ENCODE data around the gene RASEF.
"Not testable (repeated sequence)": the region's sequence is repeated elsewhere in the genome, so short reads cannot be mapped to it uniquely, and the experiment has no call there.

RASEF gene

GRCh38 chr9:82939451-82939850 lies 123.5 kb downstream of the RASEF start:
- Histone ChIP-seq H3K4me3 (ENCODE audit: low read length, poor library complexity, severe bottlenecking) (no peak overlapping the region), H3K79me2 (ENCODE audit: insufficient read depth, low read length) (no peaks in the 10 kb centered on the region), H3K9me2 (replicated peaks; ENCODE audit: low read depth, low read length) (no peaks in the 10 kb centered on the region), H3K27me3 (ENCODE audit: insufficient read depth, low read length, poor library complexity, severe bottlenecking) (no peaks in the 10 kb centered on the region), H3F3A (ENCODE audit: low read depth) (no peaks in the 10 kb centered on the region), H3K4me1 (ENCODE audit: insufficient read depth, low read length, poor library complexity, severe bottlenecking) (peaks cover 38% of the 10 kb centered on the region), H4K20me1 (ENCODE audit: insufficient read depth, low read length, poor library complexity, severe bottlenecking) (no peaks in the 10 kb centered on the region), H3K36me3 (ENCODE audit: insufficient read depth, low read length) (no peaks in the 10 kb centered on the region), H3K9me3 (ENCODE audit: insufficient read depth, low read depth, low read length) (no peaks in the 10 kb centered on the region), H2AFZ (ENCODE audit: low read length) (no peak overlapping the region), H3K9ac (ENCODE audit: low read depth, low read length, poor library complexity, severe bottlenecking) (no peak overlapping the region), H3K4me2 (ENCODE audit: low read depth, low read length, poor library complexity, severe bottlenecking) (no peak overlapping the region)
- TF ChIP-seq CTCF (conservative IDR thresholded peaks at IDR 0.05; ENCODE audit: low read length) (no peak), EZH2phosphoT487 (IDR thresholded peaks at IDR 0.05; ENCODE audit: borderline replicate concordance) (no peak)

- H3K9me2 ChIP-seq (replicated peaks; ENCODE audit: low read depth, low read length): no peaks in the 10 kb centered on the region
- H3F3A ChIP-seq (ENCODE audit: low read depth): no peaks in the 10 kb centered on the region
- TF ChIP-seq CTCF (conservative IDR thresholded peaks at IDR 0.05; ENCODE audit: low read length): no peak
- TF ChIP-seq EZH2phosphoT487 (IDR thresholded peaks at IDR 0.05; ENCODE audit: borderline replicate concordance): no peak
- no peak overlapping the region for H2AFZ ChIP-seq (ENCODE audit: low read length)
- no peaks in the 10 kb centered on the region for H3K79me2 ChIP-seq (ENCODE audit: insufficient read depth, low read length)
- no peak overlapping the region for H3K9ac ChIP-seq (ENCODE audit: low read depth, low read length, poor library complexity, severe bottlenecking)
- no peak overlapping the region for H3K4me3 ChIP-seq (ENCODE audit: low read length, poor library complexity, severe bottlenecking)
- no peaks in the 10 kb centered on the region for H4K20me1 ChIP-seq (ENCODE audit: insufficient read depth, low read length, poor library complexity, severe bottlenecking)
- no peaks in the 10 kb centered on the region for H3K27me3 ChIP-seq (ENCODE audit: insufficient read depth, low read length, poor library complexity, severe bottlenecking)
- H3K9me3 ChIP-seq (ENCODE audit: insufficient read depth, low read depth, low read length): no peaks in the 10 kb centered on the region
- no peaks in the 10 kb centered on the region for H3K36me3 ChIP-seq (ENCODE audit: insufficient read depth, low read length)
- peaks cover 38% of the 10 kb centered on the region for H3K4me1 ChIP-seq (ENCODE audit: insufficient read depth, low read length, poor library complexity, severe bottlenecking)
- H3K4me2 ChIP-seq (ENCODE audit: low read depth, low read length, poor library complexity, severe bottlenecking): no peak overlapping the region
Observed at GRCh38 chr9:82938426-82939218, 124.3 kb downstream of the RASEF start.

GRCh38 chr9:82936561-82936960 lies 126.4 kb downstream of the RASEF start:
- not testable (repeated sequence) for H3K9ac ChIP-seq (ENCODE audit: low read depth, low read length, poor library complexity, severe bottlenecking); H3K79me2 ChIP-seq (ENCODE audit: insufficient read depth, low read length); H3K4me3 ChIP-seq (ENCODE audit: low read length, poor library complexity, severe bottlenecking); H2AFZ ChIP-seq (ENCODE audit: low read length); H3K36me3 ChIP-seq (ENCODE audit: insufficient read depth, low read length); H3K9me3 ChIP-seq (ENCODE audit: insufficient read depth, low read depth, low read length); H3F3A ChIP-seq (ENCODE audit: low read depth); H4K20me1 ChIP-seq (ENCODE audit: insufficient read depth, low read length, poor library complexity, severe bottlenecking); H3K27me3 ChIP-seq (ENCODE audit: insufficient read depth, low read length, poor library complexity, severe bottlenecking); H3K4me2 ChIP-seq (ENCODE audit: low read depth, low read length, poor library complexity, severe bottlenecking); H3K9me2 ChIP-seq (replicated peaks; ENCODE audit: low read depth, low read length)
- H3K4me1 ChIP-seq (ENCODE audit: insufficient read depth, low read length, poor library complexity, severe bottlenecking): peaks cover 38% of the 10 kb centered on the region

- Histone ChIP-seq H3F3A (ENCODE audit: low read depth) (no peaks in the 10 kb centered on the region), H3K4me3 (ENCODE audit: low read length, poor library complexity, severe bottlenecking) (no peak overlapping the region)
Observed at GRCh38 chr9:82934949-82935348, 128.0 kb downstream of the RASEF start.

More at GRCh38 chr9:82934949-82935348, 128.0 kb downstream of the RASEF start:
- H3K9ac ChIP-seq (ENCODE audit: low read depth, low read length, poor library complexity, severe bottlenecking): no peak overlapping the region
- no peaks in the 10 kb centered on the region for H3K36me3 ChIP-seq (ENCODE audit: insufficient read depth, low read length)
- H2AFZ ChIP-seq (ENCODE audit: low read length): 0 out of 2 replicates have a peak overlapping the region, but pooled peaks have one; percentile 16
- no peaks in the 10 kb centered on the region for H3K79me2 ChIP-seq (ENCODE audit: insufficient read depth, low read length)
- TF ChIP-seq CTCF (conservative IDR thresholded peaks at IDR 0.05; ENCODE audit: low read length): no peak
- TF ChIP-seq EZH2phosphoT487 (IDR thresholded peaks at IDR 0.05; ENCODE audit: borderline replicate concordance): no peak
- no peaks in the 10 kb centered on the region for H3K27me3 ChIP-seq (ENCODE audit: insufficient read depth, low read length, poor library complexity, severe bottlenecking)
- H4K20me1 ChIP-seq (ENCODE audit: insufficient read depth, low read length, poor library complexity, severe bottlenecking): no peaks in the 10 kb centered on the region
- peaks cover 28% of the 10 kb centered on the region for H3K4me1 ChIP-seq (ENCODE audit: insufficient read depth, low read length, poor library complexity, severe bottlenecking)
- H3K4me2 ChIP-seq (ENCODE audit: low read depth, low read length, poor library complexity, severe bottlenecking): no peak overlapping the region
- no peaks in the 10 kb centered on the region for H3K9me3 ChIP-seq (ENCODE audit: insufficient read depth, low read depth, low read length)
- no peaks in the 10 kb centered on the region for H3K9me2 ChIP-seq (replicated peaks; ENCODE audit: low read depth, low read length)

Data from Loucy (cell line).